Measurements from ENCODE around the gene ARFGEF3.

DNA sequence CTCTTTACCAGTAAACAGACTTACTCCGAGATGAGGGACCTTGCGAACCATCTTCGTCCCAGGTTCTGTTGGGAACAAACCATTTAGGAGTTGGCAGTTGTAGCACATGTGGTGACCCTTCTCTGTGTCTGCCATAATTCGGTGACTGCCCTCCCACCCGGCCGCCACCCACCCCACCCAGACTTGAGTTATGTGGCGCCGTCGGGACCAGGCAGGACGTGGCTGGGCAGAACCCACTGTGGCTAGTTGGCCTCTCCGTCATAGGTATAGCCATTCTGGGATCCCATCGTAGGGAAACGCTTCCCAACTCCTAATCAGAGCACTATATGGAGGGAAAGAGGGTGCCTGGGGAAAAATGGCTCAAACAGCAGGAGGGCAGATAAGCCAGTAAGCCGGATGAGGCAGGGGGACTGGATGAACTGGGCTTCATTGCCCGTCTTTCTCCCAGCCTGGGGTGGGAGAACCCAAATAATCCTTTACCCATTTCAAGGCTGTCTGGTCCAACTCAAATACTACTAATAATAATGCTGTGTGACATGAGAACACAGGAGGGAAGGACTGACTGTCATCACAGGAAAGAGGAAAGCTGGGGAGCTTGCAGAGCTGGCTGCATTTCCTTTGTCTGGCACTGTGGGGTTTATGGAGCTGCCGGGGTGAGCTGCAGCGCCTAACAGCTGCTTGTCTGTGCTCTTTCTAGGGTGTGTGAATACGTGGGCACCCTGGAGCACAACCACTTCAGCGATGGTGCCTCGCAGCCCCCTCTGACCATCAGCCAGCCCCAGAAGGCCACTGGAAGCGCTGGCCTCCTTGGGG, 129.5 kb downstream of the ARFGEF3 start:
- no peak for TF ChIP-seq ZNF626 (tag by site-specific recombination; IDR thresholded peaks at IDR 0.05)
- TF ChIP-seq ZBTB20 (tag by site-specific recombination; IDR thresholded peaks at IDR 0.05) = no peak
- TF ChIP-seq YY2 (tag by site-specific recombination; IDR thresholded peaks at IDR 0.05) = no peak
